Erythroblast (primary cell): ENCODE measurements around the gene GSTM2.

Source experiments
- GATA1 ChIP-seq: IDR thresholded peaks from 2 replicates; pipeline ENCODE4 v1.6.1; 2011; ENCODE audit warnings: low read depth, mild to moderate bottlenecking, control low read depth, low read length, moderate library complexity
- POLR2A ChIP-seq: IDR thresholded peaks from 2 replicates; pipeline ENCODE4 v1.6.1; 2011; ENCODE audit warnings: mild to moderate bottlenecking, low read length

- TF ChIP-seq POLR2A (no peak), GATA1 (no peak)
Measured at GRCh38 chr1:109634292-109634691, 33.6 kb upstream of the GSTM2 start.
